HG03060 (cell line): Measurements from ENCODE around the gene ALDOA.
A peak's percentile ranks its signal among the peaks of the same experiment; 100 is the strongest.

Experiments
- ATAC-seq: cut with Tn5 transposase; IDR thresholded peaks from one replicate; pipeline ENCODE4 v1.9.1; 2021; ENCODE audit warnings: low read depth, moderate number of reproducible peaks; ENCODE audit not compliant: unreplicated experiment

Gene ALDOA

DNA sequence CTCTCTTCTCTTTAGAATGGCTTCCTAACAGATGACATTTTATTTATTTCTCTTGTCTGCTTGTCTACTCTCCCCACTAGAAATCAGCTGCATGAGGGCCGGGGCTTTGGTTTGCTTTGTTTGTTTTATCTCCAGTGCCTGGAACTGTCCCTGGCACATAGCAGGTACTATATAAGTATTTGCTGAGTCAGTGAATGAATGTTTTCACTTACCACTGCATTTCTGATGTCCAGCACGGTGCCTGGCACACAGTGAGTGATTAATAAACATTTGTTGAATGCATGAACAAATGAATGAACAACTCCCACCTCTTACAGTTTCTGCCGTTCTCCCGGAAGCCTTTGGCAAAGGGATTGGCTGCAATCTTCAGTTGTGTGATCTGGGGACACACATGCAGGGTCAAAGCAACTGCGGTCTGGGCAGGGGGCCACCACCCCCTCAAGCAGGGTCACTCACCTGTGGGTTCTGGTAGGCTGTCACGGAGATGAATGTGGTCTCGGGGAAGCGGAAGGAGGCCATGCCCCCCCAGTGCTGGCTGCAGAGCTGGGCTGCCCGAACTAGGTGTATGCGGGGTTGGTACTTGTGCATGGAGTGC, 22.8 kb downstream of the ALDOA start:
- ATAC-seq = no peak

DNA sequence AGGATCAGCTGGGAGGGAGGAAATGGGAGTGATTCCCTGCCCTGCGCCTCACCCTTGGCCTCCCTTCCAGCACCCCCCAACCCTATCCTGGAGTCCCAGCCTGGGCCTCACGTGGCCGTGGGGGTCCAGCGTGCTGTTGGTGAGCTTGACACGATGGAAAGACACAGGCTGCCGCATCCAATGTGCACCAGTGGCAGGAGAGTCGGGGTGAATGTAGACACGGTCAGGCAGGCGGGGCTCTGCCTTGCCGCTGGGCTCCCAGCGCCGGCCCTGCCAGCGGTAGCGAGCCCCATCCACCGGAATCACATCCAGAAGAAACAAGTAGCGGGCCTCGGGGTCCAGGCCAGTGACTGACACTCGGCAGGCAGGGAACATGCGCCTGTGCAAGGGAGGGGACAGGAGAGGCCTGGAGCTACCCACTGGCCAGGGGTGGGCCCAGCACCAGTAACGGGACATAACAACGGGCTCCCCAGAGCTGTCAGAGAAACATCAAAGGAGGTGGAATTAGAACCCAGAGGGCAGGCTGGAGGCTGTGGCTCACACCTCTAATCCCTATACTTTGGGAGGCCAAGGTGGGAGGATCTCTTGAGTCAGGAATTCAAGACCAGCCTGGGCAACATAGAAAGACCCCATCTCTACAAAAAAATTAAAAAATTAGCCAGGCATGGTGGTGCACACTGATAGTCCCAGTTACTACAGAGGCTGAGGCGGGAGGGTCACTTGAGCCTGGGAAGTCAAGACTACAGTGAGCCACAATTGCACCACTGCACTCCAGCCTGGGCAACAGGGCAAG, 23.5 kb downstream of the ALDOA start:
- ATAC-seq = no peak

DNA sequence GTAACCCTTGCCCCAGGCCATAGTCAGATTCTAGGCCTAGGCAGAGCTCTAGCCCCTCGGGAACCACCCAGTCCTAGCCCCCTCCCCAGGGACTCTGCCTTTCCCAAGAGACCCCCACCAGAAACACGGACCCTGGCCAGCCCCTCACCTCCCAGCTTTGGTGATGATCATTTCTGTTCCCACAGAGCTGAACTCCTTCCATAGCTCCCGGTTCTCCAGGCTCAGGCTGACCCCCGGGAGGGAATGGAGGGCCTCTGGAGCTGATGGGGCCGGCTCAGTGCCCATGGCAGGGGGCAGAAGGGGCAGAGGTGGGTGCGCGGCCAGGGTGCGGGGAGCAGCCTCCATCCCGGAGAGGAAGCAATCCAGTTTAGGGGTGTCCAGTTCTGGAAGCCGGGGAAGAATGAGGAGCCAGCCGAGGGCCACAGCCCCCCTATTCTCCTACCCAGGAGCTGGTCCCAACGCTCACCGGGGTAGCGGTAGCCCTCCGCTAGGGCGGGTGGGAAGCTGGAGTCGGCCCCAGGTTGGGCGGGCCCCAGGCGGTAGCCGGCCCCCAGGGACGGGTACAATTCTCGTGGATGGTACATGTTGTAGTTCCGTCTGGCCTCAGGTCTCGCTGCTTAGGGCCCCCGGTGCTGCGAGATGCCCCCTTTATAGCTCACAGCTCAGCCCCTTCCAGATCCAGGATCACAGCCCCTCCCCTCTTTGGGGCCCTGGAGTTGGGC, 25.2 kb downstream of the ALDOA start:
- ATAC-seq = no peak

DNA sequence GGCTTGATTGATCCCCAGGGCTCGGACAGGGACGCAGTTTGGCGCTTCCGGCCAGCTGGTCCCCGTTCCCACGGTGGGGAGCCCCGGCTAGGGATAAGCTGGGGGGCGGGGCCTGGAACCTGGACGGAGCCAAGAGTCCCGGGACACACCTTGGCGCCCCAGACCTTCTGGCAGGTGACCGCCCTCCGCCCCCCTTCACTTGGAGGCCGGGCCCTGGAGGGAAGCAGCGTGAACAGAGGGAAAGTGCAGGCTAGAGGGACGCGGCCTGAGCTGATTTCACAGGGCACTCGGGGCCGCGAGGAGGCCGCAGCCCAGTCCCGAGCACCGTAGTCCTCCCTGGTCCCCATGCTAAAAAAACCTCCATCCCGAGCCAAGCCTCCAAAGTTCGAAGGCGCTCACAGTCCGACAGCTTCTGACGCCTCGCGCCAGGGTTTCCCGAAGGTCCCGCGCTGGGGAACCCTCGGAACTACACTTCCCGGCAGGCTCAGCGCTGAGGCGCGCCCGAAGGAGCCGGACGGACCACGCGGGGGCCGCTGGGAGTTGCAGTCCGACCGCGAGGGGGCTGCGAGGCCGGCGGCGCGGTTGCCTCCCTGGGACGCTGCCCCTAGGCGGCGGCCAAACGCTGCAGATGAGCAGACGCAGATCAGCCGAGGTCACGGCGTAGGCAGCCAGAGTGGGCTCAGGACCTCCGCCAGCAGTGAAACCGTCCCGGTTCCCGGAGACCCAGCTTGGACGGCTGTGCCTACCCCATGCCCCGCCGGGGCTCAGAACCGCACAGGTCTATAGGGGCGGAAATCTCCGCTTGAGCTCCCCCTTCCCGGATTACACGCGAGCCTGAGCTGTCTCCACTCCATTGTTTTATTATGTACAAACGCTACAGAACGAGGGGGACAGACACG, 26.2 kb downstream of the ALDOA start, which contains the start of gene TBX6:
TSS of gene TBX6 (minus strand) at position 451 of the 899 bp plus-strand sequence. CDS start 731 bp downstream, outside the sequence.
- ATAC-seq = peak; percentile 55

DNA sequence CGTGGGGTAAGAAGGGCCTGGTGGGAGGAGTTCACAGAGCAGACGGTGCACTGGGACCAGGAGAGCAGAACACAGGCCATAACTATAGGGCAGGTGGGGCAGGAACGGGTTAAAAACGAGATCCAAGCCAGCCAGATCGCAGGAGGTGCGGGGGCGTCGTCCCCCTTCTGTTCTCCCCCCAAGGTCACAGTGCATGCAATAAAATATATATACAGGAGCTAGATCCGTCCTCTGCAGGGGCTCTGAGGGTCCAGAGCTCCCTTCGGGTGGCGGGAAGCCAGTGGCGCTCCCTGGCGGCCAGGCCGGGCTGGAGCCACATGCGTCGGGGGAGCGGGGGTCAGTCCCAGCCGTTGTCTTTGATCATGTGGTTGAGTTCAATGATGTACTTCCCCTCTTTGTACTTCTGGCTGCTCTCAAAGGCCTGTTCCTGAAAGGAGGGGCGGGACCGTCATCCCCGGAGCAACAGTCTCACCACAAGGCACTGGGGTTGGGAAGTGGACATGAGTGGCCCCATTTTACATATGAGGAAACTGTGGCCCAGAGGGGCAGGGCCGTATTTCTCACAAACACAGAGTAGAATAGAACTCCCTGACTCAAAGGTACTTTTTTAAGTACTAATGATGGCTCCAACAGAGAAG, 26.9 kb downstream of the ALDOA start:
- ATAC-seq = peak; percentile 36

DNA sequence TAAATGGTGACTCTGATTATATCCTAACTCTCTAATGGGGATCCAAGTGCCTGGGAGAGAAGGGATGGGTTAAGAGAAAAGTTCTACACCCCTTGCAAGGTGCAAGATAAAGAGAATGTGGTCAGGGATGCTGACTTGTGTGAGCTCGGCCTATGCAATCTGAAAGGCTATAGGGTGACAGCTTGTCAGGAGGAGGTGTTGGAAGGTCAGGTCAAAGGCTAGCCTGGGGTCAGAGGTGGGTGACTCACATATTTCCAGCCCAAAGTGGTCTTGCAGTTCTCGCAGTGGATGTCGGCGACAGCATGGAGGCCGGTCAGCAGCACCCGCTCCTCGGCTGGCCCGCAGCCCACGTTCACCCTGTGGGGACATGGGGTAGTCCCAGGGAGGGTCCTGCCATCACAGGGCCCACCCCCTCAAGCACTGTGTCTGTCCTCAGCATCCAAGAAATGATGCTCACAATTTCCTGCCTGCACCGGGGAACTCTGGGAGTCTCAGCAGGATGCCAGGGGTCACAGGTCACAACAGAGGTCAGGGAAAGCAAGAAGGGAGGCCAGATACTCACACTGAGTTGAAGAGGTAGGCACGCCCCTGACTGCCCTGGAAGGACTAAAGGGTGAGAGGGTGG, 29.1 kb downstream of the ALDOA start:
- ATAC-seq = no peak

DNA sequence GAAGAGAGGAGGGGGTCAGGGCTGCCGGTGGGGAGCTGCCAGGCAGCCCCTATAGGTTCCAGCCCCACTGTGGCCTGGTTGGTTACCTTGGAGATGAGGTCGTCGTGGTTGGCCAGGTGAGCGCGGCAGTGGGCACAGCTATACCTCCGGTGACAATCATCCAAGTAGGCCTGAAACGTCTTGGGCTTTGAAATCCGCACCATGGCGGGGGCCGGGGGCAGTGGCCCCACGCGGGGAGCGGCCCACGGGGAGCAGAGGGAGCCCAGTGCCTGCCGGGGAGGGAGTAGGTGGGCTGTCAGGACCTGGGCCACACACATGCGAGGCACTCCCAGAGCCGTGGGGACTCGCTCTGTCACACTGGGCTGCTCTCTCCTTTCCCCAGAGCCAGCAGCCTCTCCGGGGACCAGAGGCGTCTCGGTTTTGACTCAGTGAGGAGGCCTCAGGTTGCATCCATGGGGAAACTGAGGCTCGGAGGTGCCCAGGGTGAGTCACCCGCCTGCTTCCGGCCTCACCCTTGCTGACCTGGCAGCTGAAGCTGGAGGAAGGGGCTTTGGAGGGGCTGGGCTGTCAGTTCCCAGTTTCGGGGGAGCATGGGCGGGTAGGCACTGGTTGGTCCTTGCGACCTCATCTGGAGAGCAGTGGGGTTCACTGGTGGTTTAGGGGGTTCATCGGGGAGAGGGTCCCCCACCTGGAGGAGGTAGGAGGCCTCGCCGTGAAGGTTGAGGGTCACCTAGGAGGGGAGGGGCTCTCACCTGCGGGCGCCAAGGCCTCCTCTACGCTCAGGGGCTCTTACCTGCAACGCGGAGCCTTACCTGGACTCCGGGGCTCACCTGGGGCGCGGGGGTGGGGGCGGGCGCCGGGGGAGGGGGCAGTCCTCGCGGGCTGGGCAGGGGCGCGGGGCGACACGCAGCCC, 29.9 kb downstream of the ALDOA start:
- ATAC-seq = no peak

DNA sequence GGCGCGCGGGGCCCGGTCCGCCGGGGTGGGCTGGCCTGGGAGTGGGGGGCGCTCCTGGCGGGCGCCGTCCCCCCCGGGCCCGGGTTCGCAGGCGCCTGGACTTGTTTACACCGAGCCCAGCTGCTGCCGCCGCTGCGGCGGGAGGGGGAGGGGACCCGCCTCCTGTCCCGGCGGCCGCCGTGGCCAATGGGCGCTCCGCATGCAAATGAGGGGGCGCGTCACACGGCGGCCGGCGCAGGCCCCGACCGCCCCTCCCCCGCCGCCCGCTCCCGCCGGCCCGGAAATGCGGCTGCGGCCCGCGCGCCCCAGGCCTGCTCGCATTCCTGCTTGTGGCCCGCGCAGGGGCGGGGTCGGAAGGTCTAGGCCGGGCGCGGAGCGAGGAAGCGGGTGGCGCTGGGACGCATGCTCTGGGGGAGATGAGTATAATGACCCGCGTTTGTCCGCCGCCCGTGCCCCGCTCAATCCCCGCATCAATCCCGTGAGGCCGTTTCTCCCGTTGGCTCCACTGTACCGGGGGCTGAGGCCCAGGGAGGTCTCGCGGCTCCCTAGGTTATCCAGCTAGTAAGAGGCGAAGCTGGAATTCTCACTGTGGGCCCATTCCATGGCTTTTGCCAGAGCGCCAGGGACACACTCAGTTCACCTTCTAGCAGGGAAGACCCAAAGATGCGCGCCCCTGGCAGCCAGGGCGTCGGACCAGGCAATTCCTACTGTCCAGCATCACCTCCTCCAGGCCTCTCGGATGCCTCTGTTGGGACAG, 30.7 kb downstream of the ALDOA start, which contains the start of gene YPEL3:
TSS of gene YPEL3 (minus strand) at position 109 of the 757 bp plus-strand sequence. CDS start 731 bp downstream, outside the sequence.
- ATAC-seq = no peak

DNA sequence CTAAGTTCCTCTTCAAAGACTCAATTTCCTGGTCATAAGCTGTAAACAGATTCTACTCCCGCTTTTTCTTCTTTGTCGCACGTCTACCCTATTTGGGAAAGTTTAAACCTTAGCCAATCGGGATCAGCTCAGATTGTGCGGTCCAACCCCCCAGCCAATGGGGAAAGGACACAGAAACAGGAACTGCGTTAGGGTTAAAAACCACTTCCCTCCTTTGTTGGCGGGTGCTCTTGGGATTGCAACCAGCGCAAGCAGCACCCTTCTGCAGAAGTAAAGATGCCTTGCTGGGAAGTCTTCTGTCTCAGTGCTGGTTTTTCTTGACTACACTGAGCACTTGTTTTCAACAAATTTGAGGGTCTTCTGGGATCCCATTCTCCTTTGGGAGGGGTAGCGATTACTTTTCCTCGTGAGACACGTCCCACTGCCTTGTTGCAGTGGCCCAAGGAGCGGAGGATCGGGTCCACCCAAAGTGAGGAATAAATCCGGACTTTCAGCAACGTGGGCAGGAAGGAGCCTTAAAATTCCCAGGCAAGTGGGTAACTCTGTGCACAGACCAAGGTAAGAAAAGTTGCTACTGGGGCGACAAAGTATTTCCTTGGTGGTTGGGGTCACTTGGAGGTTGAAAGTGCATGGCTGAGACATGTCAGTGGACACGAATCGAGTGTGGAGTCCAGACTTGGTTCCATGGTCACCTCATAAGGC, 31.5 kb downstream of the ALDOA start:
- no peak for ATAC-seq

DNA sequence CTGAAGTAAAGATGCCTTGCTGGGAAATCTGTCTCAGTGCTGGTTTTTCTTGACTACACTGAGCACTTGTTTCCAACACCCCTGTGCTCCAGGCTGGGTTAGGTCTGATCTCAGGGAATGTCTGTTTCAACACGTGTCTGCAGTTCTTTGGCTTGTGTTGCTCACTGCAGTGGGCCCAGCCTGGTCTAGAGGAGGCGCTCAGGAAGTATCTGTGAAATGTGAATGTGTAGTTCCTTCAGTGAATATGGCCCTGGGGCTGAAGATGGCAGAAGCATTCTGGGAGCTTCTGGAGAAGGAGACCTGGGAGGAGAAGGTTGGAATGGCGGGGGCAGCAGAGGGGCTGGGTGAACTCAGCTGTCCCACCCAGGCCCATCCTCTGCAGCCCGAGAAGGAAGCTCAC, 38.5 kb downstream of the ALDOA start:
- ATAC-seq = no peak

DNA sequence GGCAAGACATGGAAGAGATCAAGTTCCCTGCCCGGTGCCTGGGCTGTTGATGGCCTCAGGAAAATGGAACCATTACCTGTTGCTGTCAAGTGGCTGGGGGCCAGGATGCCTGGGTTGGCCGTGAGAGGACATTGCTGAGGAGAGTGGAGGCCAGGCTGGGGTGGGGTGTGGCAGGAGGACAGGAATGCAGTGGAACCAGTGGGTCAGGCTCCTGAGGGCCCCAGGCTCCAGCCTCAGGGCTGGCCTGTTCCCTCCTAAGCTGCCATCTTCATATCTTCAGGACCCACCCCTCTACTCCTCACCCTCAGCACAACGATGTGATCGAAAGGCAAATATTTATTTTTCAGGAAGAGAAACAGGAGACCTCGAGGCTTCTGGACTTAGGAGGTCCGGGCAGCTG, 38.9 kb downstream of the ALDOA start:
- ATAC-seq = no peak

DNA sequence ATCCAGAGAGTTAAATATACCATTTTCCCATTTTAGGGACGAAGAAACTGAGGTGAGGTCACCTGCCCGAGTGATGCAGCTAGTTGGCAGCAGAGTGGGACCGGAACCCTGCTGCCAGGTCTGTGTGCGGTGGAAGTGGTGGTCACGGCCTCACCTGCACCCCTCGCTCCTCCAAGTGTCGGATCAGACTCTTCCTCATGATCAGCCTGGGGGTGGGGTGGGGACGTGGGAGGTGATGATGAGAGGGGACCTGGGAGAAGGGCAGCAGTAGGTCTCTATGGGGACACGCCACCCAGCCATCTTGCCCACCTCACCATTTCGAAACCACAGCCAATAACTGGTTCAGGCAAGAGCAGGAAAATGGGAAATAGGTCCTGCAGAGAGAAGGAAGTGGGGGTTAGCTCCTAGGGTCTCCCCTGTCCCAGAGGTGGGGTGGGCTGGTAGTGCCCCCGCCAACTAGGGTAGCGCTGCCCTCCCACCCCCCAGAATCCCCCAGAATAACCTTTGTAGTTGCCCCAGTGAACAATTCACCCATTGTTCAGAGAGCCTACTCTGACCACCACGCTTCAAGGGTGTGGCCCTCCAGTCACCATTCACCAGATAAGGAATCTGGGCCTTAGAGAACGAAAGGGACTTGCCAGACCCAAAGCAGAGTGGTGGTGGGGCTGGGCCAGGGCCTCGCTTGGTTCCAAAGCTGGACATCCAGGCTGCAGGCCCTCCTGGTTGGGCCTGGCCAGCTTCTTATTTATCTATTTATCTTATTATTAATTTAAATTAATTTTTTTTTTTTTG, 42.7 kb downstream of the ALDOA start:
- ATAC-seq = no peak

DNA sequence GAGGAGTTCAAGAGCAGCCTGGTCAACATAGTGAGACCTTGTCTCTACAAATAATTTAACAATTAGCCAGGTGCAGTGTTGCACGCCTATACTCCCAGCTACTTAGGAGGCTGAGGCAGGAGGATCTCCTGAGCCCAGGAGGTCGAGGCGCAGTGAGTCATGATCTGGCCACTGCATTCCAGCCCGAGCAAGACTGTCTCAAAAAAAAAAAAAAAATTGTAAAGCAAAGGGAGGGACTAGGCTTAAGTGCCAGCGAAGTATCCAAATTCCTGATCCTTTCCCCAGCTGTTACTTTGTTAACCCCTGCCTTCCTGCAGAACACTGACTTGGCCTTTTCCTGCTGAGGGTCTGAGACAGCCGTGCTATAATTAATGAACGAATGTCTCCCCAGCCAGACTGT, 45.1 kb downstream of the ALDOA start:
- no peak for ATAC-seq

DNA sequence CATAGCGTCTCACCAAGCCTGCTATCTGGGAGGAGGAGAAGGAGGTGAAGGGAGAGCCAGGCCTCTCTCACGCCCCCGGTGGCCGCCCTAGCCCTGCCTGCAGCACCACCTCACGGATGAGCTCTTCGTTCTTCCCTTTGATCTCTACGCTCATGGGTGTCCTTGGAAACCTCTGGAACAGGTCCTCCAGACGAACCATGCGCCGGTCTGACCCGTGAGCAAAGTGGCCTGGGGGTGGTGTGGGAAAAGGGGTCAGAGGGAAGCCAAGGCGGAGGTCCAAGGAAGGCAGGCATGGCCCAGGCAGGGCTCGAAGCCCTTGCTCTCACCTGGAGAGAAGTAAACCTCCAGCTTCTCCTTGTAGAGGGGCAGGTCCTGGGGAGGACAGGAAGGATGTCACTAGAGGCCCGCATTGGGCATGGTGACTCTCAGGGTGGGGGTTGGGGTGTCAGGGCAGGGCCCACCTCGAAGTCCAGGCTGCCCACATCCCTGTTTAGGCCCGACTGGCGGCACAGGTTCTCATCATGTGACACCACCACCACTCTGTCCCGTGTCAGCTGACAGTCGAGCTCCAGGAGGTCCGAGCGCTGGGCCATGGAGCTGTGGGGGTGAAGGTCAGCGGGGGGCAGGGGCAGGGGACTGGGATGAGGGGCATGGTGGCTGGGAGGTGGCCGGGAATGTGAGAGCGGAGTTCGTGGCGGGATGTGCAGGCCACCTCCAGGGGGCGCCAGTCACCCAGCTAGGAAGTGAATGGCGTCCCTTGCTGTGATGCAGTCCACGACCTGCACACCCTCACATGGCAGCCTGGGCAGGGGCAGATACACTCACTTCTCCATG, 46.9 kb downstream of the ALDOA start:
- ATAC-seq = no peak

DNA sequence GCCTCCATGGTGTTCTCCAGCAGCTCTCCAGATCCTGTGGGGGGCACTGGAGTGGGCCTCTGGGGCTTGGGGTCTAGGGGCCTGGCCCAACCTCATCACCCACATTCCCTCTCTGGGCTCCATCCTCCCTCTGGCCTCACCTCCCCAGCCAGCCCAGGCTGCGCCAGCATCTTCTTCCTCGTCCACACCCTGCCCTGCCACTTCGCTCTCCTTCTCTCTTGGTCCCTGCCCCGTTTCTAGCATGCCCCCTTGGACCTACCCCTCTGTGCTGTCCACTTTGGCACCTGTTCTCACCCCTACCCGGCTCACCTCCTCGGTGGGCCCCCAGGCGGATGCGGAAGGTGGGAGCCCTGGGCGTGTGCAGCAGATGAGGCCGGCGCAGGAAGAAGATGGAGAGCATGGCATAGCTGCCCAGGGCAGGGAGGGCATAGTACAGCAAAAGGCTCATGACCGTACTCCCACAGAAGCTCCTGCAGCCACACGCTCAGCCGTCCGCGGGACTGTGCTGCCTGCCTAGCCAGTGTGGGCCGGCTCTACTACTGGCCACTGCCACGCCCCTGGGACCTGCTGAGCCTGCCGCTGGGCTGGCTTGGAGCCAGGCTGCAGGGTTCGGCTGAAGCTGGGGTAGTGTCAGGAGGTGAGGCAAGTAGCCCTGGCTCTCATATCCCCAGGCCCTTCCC, 47.6 kb downstream of the ALDOA start, which contains the start of gene GDPD3:
TSS of gene GDPD3 (minus strand) at position 507 of the 680 bp plus-strand sequence. CDS start at position 448, 59 bp downstream.
- ATAC-seq = no peak
